Measurements from ENCODE around the gene TEX101.

TEX101 gene

DNA sequence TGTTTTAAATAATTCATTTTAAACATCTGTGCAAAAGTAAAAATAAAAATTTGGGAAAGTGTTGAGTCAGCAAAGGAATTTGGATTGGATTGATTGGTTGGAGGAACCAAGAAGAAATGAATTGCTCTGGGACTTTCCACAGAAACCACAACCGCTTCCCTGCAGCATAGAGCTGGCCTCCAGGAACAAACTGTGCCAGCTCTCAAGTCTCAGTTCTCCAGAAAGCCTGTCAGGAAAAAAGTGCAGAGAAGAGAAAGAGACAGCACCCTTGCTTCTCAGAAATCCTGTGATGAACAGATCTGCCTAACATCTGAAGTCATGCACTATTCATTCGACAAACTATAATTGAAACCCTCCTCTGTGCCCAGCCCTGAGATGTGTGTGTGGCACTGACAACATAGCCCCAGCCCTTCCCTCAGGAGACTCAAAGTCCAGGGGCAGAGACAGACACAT lies 35.9 kb downstream of the TEX101 start:
- no peak for DNase-seq

DNA sequence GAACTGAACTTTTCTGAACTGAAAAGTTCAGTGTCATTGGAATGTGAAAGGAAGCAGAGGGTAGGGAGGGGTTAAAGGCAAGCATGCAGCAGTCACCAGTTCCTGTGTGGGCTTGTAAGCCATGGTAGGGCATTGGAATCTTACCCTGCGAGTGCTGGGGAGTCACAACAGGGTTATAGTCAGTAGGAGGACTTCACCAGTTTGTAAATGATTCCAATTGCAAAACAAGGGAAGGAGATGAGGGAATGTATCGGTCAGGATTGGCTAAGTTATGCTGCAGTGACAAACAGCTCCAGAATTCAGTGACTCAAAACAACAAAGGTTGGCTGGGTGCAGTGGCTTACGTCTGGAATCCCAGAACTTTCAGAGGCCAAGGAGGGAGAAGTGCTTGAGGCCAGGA lies 37.9 kb downstream of the TEX101 start:
- no peak for DNase-seq

- no peak for DNase-seq
Observed at GRCh38 chr19:43454031-43454430, 39.3 kb downstream of the TEX101 start.

GRCh38 chr19:43455321-43456113 lies 40.8 kb downstream of the TEX101 start:
- DNase-seq = no peak

DNA sequence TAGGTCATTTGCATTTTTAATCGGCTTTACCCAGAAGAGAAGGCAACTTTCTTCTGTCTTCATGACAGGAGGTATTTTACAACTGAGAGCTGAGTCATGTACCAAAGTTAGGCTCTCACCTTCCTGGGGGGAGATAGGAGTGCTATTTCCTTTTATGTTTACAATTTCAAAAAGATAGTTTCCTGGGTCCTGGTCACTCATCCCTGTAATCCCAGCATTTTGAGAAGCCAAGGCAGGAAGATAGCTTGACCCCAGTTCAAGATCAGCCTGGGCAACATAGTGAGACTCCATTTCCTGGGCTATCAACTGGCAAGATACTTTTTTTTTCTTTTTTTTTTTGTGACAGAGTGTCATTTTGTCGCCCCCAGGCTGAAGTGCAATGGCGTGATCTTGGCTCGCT lies 43.1 kb downstream of the TEX101 start:
- no peak for DNase-seq

DNA sequence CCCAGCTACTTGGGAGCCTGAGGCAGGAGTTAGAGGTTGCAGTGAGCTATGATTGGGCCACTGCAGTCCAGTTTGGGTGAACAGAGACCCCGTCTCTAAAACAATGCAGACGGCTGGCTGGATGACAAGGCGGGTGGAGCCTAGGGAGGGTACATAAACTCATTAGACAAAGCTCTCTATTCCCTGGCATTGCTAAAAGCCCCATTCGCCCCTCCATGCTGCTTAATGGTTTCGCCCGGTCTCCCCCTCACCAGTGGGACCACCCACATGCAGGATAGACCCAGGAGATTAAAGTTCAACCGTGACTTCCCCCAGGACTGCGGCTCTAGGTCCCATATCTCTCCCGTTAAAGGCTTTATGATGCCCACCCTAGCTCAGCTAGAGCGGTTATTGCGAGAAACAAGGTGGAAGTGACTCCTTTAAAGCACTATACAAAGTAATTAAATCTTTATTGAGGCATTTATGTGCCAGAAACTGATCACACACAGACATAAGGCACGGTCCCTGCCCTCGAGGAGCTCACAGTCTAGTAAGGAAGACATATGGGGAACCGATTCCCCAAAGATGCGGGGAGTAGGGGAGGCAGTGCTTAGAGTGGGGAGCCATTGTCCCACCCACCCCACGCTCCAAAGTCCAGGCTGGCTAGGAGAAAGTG lies 45.8 kb downstream of the TEX101 start:
- no peak for DNase-seq

DNA sequence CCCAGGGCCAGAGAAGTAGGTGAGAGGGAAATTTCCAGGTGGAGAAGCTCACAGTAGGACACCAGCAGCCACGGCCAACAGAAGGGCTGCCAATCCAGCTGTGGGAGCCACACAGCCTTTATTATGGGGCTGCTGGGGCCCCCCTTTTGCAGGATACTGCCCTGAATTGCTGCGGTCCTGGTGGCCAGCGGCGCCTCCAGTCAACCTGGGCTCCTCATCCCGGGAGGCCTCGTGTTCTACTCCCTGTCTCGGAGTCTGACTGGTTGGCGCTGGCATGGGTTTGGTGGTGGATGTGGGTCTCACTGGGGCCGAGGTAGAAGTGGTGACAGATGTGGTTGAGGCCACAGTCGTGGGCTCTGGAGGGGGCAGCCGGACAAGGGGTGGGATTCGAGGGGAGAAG lies 46.6 kb downstream of the TEX101 start:
- DNase-seq = no peak

GRCh38 chr19:43462383-43462782 lies 47.7 kb downstream of the TEX101 start:
- DNase-seq = no peak

- no peak for DNase-seq
Observed at GRCh38 chr19:43462785-43463380, 48.2 kb downstream of the TEX101 start.

GRCh38 chr19:43463381-43464133 lies 48.9 kb downstream of the TEX101 start:
- DNase-seq = peak; percentile 92 to 98

- peak in 1 of 2 donors; percentile 78 for DNase-seq
Observed at GRCh38 chr19:43464134-43464775, 49.6 kb downstream of the TEX101 start.

- peak in 1 of 2 donors; percentile 7 for DNase-seq
Observed at GRCh38 chr19:43465468-43466120, 50.9 kb downstream of the TEX101 start, which contains the start of gene LYPD3. Gene LYPD3 (minus strand): TSS chr19:43465608. CDS start chr19:43465571, 37 bp downstream.

GRCh38 chr19:43466793-43467192 lies 52.1 kb downstream of the TEX101 start:
- no peak for DNase-seq

DNA sequence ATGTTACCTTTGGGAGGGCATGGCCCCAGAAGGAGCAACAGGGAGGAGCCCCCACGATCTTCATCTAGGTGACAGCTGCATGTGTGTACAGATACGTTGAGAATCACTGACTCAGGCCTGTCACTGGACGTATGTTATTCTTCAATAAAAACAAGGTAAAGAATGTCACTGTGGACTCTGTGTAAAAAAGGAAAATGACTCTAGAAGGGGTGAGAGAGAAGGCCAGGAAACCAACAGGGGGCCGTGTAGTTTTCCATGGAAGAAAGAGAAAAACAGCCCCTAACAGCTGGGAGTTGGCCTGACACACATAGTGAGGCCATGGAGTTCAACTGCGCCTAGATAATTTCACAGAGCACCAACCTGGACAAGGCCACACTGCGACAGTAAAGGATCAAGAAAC lies 52.6 kb downstream of the TEX101 start:
- DNase-seq = no peak

DNA sequence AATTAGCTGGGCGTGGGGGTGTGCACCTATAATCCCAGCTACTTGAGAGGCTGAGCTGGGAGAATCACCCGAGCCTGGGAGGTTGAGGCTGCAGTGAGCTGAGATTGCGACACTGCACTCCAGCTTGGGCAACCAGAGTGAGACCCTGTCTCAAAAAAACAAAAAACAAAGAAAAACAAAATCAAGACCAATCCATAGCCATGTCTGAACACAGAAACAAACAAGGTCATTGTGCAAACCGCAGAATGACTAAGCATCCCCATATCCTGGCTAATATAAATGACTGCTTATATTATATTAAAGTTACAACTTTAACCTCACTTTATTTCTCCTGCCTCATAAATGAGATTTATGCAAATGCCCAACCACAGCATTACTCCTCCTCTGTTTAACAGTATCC lies 53.0 kb downstream of the TEX101 start:
- DNase-seq = no peak
